ENCODE results near the gene PDZD2.
"Not testable (repeated sequence)": the region's sequence is repeated elsewhere in the genome, so short reads cannot be mapped to it uniquely, and the experiment has no call there.

PDZD2 gene

DNA sequence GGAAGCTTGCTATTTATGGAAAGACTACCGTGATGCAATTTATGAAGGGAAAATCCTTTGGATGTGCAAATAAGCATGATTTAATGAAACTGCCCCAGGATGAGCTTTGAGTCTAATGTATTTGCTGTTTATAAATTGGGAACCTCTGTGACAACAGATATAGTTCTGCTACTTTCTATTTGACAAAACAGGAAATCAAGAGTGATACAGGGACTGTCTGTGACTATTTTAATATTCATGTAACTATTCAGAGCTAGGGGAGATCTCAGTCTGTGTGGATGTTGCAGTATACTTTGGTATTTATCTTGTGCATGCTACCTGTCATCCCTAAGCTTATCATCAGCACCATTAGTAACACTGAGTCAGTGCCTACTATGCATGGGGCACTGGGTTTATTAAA, 132.1 kb downstream of the PDZD2 start:
- no peak for DNase-seq

GRCh38 chr5:31771500-31771899, 132.6 kb downstream of the PDZD2 start:
- DNase-seq, result no peak

GRCh38 chr5:31776294-31776693, 137.4 kb downstream of the PDZD2 start:
- DNase-seq, result not testable (repeated sequence)

DNA sequence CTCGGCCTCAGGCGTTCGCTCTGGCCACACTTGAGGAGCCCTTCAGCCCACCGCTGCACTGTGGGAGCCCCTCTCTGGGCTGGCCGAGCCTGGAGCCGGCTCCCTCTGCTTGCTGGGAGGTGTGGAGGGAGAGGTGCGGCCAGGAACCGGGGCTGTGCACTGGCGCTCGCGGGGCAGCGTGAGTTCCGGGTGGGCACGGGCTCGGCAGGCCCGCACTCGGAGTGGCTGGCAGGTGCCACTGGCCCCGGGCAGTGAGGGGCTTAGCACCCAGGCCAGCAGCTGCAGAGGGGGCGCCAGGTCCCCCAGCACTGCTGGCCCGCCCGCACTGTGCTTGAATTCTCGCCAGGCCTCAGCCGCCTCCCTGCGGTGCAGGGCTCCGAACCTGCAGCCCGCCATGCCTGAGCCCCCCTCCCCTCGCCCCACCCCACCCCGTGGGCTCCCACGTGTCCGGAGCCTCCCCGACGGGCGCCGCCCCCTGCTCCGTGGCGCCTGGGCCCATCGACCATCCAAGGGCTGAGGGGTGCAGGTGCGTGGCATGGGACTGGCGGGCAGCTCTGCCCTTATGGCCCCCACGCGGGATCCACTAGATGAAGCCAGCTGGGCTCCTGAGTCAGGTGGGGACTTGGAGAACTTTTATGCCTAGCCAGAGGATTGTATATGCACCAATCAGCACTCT, 138.2 kb downstream of the PDZD2 start:
- DNase-seq, result no peak

- no peak for DNase-seq
These were observed 142.8 kb downstream of the PDZD2 start for GRCh38 chr5:31781772-31782171.

GRCh38 chr5:31783086-31783645, 144.2 kb downstream of the PDZD2 start:
- no peak for DNase-seq

DNA sequence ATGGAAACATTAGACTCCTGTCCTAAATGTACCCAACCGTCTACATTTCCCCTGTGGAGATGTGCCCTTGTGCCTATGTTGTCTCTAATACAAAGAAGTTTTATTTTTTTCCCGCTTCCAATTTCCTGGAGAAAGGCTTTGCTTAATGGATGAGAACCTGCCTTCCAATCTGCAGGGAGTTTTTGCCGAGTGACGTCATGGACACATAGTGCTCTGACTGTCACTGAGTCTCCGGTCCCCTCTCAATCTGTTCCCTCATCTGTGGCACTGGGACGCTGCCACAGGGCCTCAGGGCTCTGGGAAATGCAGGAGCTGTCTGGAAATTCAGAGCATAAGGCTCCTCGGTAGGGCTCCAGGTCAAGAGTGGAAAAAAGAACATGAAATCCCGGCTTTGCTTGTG, 144.8 kb downstream of the PDZD2 start:
- no peak for DNase-seq

- no peak for DNase-seq
These were observed 147.2 kb downstream of the PDZD2 start for GRCh38 chr5:31786090-31786631.

GRCh38 chr5:31794009-31794408, 155.1 kb downstream of the PDZD2 start:
- no peak for DNase-seq

- DNase-seq, result no peak
These were observed 159.2 kb downstream of the PDZD2 start for GRCh38 chr5:31798168-31798567.

DNA sequence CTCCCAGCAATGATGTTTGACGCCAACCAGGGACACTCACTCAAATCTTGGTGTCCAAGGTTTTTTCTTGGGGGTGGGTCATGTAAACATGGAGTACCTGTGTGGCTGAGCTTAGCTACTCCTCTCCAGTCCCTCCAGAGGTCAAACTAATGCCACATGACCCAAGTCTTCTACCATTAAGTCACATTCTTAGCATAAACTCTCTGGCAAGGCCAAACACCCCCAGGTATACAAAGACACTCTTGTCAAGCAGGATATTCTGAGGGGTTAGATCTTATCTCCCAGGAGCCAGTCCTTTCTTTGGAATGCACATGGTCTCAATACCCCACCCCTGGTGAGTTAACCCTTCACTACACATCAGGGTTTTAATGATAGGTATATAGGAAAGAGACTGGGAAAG, 161.4 kb downstream of the PDZD2 start:
- DNase-seq, result no peak

- no peak for DNase-seq
These were observed 167.0 kb downstream of the PDZD2 start for GRCh38 chr5:31805785-31806400.

DNA sequence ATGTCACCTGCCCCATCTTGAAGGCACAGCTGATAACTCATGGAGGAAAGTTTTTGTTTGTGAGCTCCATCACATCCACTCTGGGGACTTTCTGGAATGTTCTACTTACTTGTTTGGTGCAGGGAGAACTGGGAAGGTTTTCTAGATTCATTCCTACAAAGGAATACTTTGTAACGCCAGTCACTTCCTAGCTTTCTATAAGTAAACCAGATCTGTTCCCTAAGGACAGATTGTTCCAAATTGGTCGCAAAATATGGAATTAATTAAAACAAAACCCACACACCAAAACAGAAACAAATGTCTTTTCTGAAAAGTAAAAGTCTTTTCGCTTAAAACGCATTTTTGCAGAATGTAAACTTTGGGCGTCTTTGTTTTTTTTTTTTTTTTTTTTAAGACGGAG, 167.6 kb downstream of the PDZD2 start:
- DNase-seq, result peak; percentile 68

DNA sequence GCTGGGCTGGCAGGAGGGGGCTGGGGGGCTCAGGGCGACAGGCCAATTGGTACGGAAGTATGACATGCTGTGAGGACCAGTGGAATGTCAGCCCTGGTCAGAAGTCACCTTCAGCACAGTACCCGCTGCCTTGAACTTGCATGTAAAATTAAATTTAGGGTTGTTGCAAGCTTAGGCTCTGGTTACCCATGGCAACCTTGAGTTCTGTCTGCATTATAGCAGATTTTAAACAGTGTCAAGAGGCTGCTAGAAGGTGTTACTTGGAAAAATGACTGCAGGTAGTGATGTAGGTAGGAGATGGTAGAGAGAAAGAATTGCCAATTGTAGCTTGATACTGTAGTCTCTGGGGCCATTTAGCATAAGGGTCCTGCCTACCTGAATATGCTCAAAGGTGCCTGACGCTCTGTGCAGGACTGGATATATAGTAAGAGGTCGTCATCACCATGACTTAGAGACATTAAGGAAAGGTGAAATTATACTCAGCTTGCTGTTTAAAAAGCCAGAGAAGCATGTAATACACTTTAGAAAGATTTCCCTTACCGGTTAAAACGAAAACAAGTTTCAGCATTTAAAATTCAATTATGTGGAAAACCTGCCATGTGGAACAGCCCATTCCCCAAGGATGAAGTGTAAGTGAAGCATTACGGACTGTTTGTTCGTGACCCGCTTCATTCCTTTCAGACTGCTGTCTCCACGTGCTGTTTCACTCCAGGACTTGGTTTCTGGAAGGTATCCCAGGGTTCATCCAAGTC, 169.0 kb downstream of the PDZD2 start:
- DNase-seq, result no peak

DNA sequence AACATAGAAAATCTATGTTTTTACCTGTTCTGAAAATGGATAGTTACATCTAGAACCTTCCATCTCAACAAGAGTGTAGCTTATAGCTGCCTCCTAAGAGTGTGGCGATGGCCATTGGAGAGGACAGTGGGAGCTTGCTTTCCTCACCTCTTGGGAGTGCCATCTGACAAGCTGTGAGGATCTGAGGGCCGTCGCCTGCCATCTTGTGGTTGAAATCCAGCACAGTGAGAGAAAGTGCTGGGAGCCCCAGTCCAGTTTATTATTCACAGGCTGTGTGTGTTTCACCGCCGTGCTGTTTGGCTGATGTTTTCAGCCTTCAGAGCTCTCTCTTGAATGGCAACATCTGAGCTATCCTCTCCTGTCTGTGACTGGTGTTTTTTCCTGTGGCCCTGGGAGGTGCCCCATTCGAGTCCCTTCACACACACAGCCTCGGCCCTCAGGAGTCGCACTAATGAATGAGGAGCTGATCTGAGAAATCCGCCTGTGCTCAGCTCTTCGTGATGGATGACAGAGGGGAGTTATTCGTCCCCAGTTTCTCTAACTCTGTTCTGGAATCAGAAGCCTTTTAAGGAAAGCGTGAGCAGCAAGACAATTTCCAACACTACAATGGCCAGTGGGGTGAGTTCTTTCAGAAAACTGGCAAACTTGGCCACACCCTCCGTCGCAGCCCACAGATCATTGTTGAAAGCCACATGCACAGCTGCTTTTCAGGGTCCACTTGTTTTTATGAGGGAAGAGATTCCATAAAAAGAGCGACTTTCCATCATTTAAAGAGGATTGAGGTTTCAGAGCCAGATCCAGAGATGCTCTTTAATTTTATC, 170.3 kb downstream of the PDZD2 start:
- DNase-seq, result peak; percentile 80

DNA sequence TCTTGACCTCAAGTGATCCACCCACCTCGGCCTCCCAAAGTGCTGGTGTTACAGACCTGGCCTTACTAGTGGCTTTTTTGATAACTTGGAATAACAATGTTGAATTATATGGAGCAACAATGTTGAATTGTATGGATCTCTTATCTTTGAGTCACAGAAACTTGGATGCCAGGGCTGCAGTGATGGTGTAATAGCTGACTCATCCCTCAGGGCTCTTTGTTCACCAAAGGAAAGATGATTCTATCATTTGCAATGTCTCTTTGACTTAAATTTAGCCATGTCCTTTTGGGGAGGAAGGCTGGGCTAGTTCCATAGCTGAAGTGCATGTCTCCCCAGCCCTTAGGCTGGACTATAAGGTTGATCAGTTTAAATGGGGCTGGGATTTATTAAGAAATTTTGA, 172.3 kb downstream of the PDZD2 start:
- peak; percentile 91 for DNase-seq

DNA sequence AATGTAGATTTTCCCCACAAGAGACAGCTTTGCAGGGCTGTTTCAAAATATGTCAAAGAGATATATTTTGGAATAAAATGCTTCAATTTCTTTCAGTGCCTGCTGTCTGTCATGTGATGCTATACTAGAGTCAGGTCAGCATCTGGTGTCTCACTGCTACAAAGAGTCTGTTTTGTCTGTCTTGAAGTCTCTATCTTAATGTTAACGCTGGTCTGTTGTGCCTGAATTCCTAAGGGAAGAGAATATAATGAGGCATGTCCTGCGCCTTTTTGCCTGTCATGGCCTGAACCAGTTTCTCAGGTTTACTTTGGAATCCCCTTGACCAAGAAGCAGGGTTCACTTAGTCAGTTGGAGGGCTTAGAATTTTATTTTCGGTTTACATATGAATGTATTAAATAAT, 176.4 kb downstream of the PDZD2 start:
- no peak for DNase-seq

DNA sequence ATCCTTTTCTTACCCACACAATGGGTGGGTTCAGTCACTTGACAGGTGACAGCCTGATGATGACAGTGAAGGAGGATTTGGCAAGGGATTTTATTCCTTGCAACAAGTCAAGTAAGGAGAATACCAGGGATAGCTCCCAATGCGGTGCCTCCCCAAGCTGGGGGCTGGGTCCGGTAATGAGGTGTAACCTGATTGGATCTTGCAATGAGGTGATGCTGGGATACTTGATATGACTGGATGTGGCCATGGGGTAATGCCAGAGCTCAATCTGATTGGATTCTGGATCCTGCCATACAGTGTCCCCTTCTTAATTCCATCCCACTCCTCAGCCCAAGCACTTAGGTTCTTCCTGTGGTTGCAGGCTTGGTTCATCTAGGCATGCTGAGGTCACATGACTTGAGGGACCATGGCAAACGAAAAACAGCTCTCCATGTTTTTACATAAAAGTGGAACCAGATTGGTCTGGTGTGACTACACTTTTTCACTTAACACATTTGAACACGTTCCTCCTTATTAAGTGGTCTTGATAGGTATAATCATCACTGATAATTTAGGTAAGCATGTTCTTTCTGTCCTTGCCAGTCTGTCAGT, 181.1 kb downstream of the PDZD2 start:
- DNase-seq, result no peak

GRCh38 chr5:31823472-31823871, 184.5 kb downstream of the PDZD2 start:
- DNase-seq, result peak; percentile 15

DNA sequence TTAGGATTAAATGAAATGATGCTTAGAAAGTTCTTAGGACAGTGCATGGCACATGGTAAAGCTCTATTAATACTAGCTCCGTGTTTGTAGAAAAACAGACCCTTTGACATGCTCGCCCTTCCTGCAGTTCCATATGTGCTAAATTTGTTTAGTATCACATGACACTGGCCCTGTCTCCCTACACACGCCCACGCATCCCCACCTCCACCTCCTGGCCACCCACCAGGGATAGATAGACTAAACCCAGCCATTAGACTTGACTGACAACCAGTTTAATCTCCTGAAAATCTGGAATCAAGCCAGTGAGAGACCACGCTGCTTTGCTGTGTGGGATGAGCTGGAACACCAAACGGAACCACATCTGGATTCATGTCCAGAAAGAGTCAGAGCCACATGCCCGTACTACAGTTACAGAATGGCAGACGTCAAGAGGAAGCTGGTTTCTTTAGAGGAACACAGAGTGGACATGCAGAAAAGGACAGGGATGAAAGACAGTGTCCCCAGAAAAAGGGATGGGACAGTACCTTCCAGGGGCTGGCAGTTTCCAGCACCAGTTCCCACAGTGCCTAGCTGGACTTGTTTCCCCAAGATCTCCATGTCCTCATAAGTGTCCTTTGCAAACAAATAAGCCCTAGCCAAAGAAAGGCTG, 186.1 kb downstream of the PDZD2 start:
- DNase-seq, result no peak

DNA sequence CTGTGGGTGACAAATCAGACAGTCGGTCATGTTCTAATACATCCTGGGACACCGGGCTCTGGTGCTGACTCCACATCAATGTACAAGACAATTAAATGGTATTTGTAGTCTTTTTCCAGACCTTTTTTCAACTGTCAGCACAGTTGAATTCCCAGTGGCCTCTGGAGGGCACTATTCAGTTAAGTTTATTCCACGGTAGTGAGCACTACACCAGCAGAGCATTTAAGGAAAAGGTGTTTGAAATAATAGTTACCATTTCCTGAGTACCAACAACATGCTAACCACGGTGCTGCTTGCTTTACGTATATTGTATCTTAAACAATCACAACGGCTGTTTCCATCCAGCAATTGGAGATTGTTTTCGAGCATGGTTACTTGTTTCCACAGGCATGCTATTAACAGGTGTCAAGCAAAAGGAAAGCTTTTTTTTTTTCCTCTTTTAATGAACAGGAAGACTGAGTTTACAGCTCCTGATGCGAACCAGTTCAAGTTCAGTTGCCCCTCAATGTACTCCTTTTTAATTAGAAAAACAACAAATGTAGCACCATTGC, 186.7 kb downstream of the PDZD2 start:
- DNase-seq, result peak; percentile 62

Measured in fibroblast of skin of scalp (primary cell).